HL-60 (cell line): ENCODE results near the gene FAT1.

Experiments used
- CTCF ChIP-seq: IDR thresholded peaks from one replicate; pipeline ENCODE4 v1.5.1; 2011; ENCODE audit warnings: low read length, control low read depth, inconsistent platforms; ENCODE audit not compliant: insufficient read depth
- GABPA ChIP-seq: IDR thresholded peaks from 2 replicates; pipeline ENCODE4 v1.6.1; 2012; ENCODE audit warnings: low read depth
- POLR2AphosphoS5 ChIP-seq: IDR thresholded peaks from 2 replicates; pipeline ENCODE4 v1.6.1; 2012; ENCODE audit warnings: low read depth
- REST ChIP-seq: IDR thresholded peaks from 2 replicates; pipeline ENCODE4 v1.6.1; 2012; ENCODE audit warnings: low read depth; ENCODE audit not compliant: insufficient replicate concordance

DNA sequence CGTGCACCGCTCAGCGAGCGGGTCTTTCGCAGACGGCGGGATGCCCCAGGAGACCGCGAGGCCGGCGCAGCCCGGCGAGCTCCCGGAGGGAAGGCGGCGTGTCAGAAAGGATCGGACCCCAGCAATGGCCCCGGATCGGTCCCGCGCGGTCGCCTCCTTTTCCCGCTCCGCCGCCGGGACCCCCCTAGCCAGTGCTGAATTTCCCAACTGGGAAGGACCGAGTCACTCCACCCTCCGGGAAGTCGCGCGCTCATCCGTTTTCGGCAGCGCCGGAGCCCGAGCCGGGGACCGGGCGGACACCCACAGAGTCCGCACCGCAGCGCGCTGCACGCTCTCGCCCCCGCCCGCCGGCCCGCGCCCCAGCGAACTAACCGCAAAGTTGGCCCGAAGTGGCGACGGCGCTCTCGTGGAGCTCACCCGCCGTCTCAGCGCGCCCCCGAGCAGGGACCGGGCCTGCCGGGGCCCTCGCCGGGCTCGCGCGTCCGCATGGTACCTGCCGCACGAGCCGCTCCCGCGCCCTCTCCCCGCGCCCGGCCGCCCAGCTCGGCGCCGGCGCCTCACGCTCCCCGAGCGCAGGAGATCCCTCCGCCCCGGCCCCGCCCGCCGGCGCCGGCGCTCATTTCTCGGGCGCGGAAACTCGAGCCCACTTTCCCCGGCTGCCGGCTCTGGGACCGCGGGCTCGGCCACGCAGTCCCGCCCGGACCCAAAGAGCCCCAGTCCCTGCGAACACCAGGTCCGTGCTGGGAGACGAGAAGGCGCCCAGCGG lies at the start of gene FAT1:
- TF ChIP-seq CTCF (no peak), REST (no peak), GABPA (no peak), POLR2AphosphoS5 (no peak)
